GM12865 (cell line): Measurements from ENCODE around the gene TBC1D2.

Experiments
- DNase-seq: peaks from one replicate; pipeline ENCODE4 v3.0.0; 2010; ENCODE audit warnings: low read depth
- H3K4me3 ChIP-seq: 2 replicates; pipeline ENCODE4 v1.5.1; 2011; ENCODE audit warnings: mild to moderate bottlenecking, low read depth, low read length, control low read depth
- TF ChIP-seq, protein P1 (sequence below): IDR thresholded peaks from 2 replicates; pipeline ENCODE4 v1.5.1; 2011; ENCODE audit warnings: low read length, control low read depth, low read depth, inconsistent platforms; ENCODE audit not compliant: insufficient read depth; ENCODE audit errors: missing control alignments

Gene TBC1D2

GRCh38 chr9:98168153-98168780 lies 87.2 kb downstream of the TBC1D2 start:
- DNase-seq = no peak
- H3K4me3 ChIP-seq = no peak overlapping the region
- TF ChIP-seq, protein P1, sequence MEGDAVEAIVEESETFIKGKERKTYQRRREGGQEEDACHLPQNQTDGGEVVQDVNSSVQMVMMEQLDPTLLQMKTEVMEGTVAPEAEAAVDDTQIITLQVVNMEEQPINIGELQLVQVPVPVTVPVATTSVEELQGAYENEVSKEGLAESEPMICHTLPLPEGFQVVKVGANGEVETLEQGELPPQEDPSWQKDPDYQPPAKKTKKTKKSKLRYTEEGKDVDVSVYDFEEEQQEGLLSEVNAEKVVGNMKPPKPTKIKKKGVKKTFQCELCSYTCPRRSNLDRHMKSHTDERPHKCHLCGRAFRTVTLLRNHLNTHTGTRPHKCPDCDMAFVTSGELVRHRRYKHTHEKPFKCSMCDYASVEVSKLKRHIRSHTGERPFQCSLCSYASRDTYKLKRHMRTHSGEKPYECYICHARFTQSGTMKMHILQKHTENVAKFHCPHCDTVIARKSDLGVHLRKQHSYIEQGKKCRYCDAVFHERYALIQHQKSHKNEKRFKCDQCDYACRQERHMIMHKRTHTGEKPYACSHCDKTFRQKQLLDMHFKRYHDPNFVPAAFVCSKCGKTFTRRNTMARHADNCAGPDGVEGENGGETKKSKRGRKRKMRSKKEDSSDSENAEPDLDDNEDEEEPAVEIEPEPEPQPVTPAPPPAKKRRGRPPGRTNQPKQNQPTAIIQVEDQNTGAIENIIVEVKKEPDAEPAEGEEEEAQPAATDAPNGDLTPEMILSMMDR = no peak

- no peak overlapping the region for H3K4me3 ChIP-seq
- TF ChIP-seq, protein P1 = no peak
- DNase-seq = no peak
These were observed 90.5 kb downstream of the TBC1D2 start for GRCh38 chr9:98164912-98165311.

DNA sequence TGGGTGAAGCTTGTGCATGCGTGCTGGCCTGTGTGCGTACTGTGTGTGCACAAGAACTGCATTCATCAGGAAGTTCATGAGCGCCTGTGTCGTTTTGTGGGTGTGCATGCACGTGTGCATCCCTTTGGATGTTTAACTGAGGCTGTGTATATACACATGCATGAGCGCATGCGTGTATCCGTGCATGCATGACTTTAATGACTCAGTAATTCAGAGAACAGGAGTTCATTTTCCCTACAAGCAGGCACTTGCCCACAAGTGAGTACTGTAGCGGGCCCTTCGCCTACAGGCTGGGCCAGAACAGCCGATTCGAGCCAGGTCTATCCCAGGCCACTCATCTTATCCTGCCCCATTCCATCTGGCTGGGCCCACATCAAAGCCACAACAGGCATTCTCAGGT lies 92.8 kb downstream of the TBC1D2 start:
- TF ChIP-seq, protein P1 = no peak
- no peak for DNase-seq
- no peak overlapping the region for H3K4me3 ChIP-seq

DNA sequence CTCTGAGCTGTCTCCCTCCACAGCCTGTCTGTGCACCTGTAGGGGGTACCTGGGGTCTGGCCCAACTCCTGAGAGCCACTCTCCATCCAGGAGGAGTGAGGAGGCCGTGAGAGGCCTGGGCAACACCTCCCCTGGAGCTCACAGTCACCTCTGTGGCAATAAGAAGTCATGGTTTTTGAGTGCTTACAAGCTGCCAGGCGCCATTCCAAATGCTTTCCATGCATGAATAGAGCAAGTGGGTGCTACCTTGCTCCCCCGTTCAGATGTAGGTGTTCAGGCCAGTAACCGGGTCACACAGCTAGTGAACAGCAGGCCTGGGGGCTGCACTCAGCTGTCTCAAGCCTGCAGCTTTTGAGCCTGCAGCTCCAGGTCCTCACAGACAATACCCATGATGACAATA lies 93.6 kb downstream of the TBC1D2 start:
- TF ChIP-seq, protein P1 = no peak
- no peak for DNase-seq

DNA sequence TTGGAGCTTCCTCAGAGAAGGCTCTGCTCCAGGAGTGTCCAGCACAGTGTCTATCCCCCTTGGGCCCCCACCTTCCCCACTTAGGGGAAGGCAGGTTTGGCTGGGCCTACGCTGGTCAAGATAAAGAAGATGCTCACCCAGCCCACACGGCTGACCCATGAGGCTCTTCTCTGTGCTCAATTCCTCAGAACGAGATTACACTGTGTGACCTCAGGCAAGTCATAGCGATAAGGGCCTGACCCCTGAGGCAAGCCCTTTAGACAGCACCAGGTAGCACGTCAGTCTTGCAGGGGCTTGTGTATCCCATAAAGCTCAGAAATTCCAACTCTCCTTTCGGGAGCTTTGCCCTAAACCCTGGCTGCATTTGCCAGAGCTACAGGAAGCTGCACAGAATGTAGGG lies 95.7 kb downstream of the TBC1D2 start:
- no peak for DNase-seq
- TF ChIP-seq, protein P1 = no peak

More for the DNA sequence above, 93.6 kb downstream of the TBC1D2 start:
- no peak overlapping the region for H3K4me3 ChIP-seq

DNA sequence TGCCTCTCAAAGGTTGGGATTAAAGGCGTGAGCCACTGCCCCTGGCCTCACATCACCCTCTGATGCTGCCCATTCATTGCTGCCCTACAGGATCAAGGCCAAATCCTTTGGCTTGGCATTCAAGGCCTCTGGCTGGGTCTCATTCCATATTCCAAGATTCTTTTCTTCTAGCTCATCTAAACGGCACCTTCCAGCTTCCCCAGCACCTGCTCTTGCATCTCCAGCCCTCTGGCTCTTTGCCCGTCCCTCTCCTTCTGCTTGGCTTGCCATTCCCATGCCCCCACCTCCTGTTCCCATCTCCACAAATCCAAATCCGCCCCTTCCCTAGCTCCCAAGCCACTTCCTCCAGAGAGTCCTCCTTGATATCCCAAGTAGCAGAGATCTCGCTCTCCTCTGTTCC lies 96.1 kb downstream of the TBC1D2 start:
- DNase-seq = no peak
- TF ChIP-seq, protein P1 = no peak
- H3K4me3 ChIP-seq = no peak overlapping the region

More for the DNA sequence above, 95.7 kb downstream of the TBC1D2 start:
- H3K4me3 ChIP-seq = no peak overlapping the region
